Measurements from ENCODE around the gene TEKT5.

DNA sequence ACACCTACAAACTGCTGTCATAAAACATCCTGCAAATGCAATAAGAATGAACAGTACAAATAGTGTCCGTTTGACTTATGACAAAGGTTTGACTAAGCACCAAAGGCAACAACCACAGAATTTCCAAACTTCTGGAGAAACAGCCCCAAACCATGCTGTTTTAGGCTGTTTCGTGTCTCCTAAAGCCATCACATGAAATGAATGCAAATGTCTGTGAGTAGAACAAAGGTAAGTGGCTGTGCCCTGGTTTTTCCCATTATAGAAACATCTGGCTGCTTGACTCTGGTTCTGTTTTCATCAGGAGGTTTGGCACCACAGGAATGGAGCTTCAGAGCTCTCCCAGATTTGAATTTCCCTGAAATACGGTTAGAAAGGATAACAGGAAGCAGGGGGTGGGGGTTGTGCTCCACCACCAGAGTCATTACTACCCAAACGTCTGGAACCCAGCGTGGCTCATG is 109.7 kb downstream of the TEKT5 start:
- TF ChIP-seq, protein P1, sequence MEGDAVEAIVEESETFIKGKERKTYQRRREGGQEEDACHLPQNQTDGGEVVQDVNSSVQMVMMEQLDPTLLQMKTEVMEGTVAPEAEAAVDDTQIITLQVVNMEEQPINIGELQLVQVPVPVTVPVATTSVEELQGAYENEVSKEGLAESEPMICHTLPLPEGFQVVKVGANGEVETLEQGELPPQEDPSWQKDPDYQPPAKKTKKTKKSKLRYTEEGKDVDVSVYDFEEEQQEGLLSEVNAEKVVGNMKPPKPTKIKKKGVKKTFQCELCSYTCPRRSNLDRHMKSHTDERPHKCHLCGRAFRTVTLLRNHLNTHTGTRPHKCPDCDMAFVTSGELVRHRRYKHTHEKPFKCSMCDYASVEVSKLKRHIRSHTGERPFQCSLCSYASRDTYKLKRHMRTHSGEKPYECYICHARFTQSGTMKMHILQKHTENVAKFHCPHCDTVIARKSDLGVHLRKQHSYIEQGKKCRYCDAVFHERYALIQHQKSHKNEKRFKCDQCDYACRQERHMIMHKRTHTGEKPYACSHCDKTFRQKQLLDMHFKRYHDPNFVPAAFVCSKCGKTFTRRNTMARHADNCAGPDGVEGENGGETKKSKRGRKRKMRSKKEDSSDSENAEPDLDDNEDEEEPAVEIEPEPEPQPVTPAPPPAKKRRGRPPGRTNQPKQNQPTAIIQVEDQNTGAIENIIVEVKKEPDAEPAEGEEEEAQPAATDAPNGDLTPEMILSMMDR (IDR thresholded peaks at IDR 0.05; ENCODE audit: insufficient read depth, low read length) = no peak
- TF ChIP-seq REST (IDR thresholded peaks at IDR 0.05; ENCODE audit: insufficient replicate concordance, low read depth) (no peak), POLR2AphosphoS5 (IDR thresholded peaks at IDR 0.05; ENCODE audit: low read depth) (no peak), GABPA (IDR thresholded peaks at IDR 0.05; ENCODE audit: low read depth) (no peak)
